DOHH2 (cell line): ENCODE measurements around the gene WIPF2.

ENCODE experiments used
- EZH2phosphoT487 ChIP-seq: fragments of 200-600 bp; sonication (generic); IDR thresholded peaks from 2 replicates; pipeline ENCODE4 v1.6.1; 2017; ENCODE audit warnings: borderline replicate concordance, mild to moderate bottlenecking, antibody characterized with exemption, low read length, moderate library complexity, mixed read lengths
- TF ChIP-seq, protein P1 (sequence below): fragments of 200-600 bp; sonication (generic); IDR thresholded peaks from one replicate; pipeline ENCODE4 v1.5.1; 2014; ENCODE audit warnings: antibody characterized with exemption, mild to moderate bottlenecking, low read depth, low read length; ENCODE audit not compliant: poor library complexity, severe bottlenecking

DNA sequence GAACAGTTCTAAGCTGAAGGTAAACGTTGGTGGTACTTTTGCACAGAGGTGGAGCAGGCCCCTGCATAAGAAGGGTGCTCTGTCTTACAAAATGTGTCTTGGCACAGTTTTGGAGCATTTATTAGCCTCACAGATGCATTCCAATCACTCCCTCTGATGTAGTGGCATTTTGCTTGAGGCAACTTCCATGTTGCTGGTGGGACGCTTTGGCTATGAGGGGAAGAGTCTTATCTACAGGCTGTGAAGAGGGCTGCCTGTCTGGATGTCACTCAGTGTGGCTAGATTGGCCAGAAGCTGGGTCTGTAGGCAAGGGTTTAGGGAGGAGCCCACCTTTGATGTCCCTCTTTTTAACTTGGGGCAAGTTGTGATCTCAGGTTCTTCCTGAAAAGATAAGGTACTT is 87.3 kb downstream of the WIPF2 start:
- TF ChIP-seq, protein P1, sequence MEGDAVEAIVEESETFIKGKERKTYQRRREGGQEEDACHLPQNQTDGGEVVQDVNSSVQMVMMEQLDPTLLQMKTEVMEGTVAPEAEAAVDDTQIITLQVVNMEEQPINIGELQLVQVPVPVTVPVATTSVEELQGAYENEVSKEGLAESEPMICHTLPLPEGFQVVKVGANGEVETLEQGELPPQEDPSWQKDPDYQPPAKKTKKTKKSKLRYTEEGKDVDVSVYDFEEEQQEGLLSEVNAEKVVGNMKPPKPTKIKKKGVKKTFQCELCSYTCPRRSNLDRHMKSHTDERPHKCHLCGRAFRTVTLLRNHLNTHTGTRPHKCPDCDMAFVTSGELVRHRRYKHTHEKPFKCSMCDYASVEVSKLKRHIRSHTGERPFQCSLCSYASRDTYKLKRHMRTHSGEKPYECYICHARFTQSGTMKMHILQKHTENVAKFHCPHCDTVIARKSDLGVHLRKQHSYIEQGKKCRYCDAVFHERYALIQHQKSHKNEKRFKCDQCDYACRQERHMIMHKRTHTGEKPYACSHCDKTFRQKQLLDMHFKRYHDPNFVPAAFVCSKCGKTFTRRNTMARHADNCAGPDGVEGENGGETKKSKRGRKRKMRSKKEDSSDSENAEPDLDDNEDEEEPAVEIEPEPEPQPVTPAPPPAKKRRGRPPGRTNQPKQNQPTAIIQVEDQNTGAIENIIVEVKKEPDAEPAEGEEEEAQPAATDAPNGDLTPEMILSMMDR: no peak
- TF ChIP-seq EZH2phosphoT487: no peak
